ENCODE data around the gene C1orf35.
A peak's percentile ranks its signal among the peaks of the same experiment; 100 is the strongest.

C1orf35 gene

GRCh38 chr1:228096416-228097332 is 6.5 kb downstream of the C1orf35 start:
- H3K36me3 Mint-ChIP-seq (ENCODE audit: low read depth): peaks cover 67% of the 10 kb centered on the region
- H3K9me3 Mint-ChIP-seq: peaks cover 10% of the 10 kb centered on the region
- peaks cover 41% of the 10 kb centered on the region for H3K4me1 Mint-ChIP-seq (ENCODE audit: low read depth)
- no peak overlapping the region for H3K4me3 Mint-ChIP-seq
- no peak overlapping the region for H3K27ac Mint-ChIP-seq
- no peaks in the 10 kb centered on the region for H3K27me3 Mint-ChIP-seq

- peaks cover 10% of the 10 kb centered on the region for H3K9me3 Mint-ChIP-seq
- peak overlapping the region; percentile 21 for H3K27ac Mint-ChIP-seq
- peaks cover 69% of the 10 kb centered on the region for H3K36me3 Mint-ChIP-seq (ENCODE audit: low read depth)
- no peak overlapping the region for H3K4me3 Mint-ChIP-seq
- peaks cover 41% of the 10 kb centered on the region for H3K4me1 Mint-ChIP-seq (ENCODE audit: low read depth)
- no peaks in the 10 kb centered on the region for H3K27me3 Mint-ChIP-seq
Observed at GRCh38 chr1:228095938-228096337, 7.2 kb downstream of the C1orf35 start.

- Mint-ChIP-seq H3K4me3 (no peak overlapping the region), H3K4me1 (ENCODE audit: low read depth) (peaks cover 49% of the 10 kb centered on the region), H3K9me3 (peaks cover 10% of the 10 kb centered on the region), H3K27ac (no peak overlapping the region), H3K36me3 (ENCODE audit: low read depth) (peaks cover 72% of the 10 kb centered on the region), H3K27me3 (no peaks in the 10 kb centered on the region)
Observed at GRCh38 chr1:228095161-228095560, 8.0 kb downstream of the C1orf35 start.

GRCh38 chr1:228094432-228095016 is 8.6 kb downstream of the C1orf35 start:
- peaks cover 71% of the 10 kb centered on the region for H3K36me3 Mint-ChIP-seq (ENCODE audit: low read depth)
- no peak overlapping the region for H3K4me3 Mint-ChIP-seq

GRCh38 chr1:228093050-228093906 is 9.8 kb downstream of the C1orf35 start:
- Mint-ChIP-seq H3K9me3 (peaks cover 10% of the 10 kb centered on the region), H3K4me3 (no peak overlapping the region), H3K27ac (no peak overlapping the region), H3K4me1 (ENCODE audit: low read depth) (peaks cover 68% of the 10 kb centered on the region), H3K27me3 (no peaks in the 10 kb centered on the region), H3K36me3 (ENCODE audit: low read depth) (peaks cover 70% of the 10 kb centered on the region)

More at GRCh38 chr1:228094432-228095016, 8.6 kb downstream of the C1orf35 start:
- Mint-ChIP-seq H3K27me3 (no peaks in the 10 kb centered on the region), H3K27ac (peak overlapping the region; percentile 36), H3K4me1 (ENCODE audit: low read depth) (peaks cover 55% of the 10 kb centered on the region), H3K9me3 (peaks cover 10% of the 10 kb centered on the region)

GRCh38 chr1:228092342-228093049 is 10.6 kb downstream of the C1orf35 start:
- H3K27ac Mint-ChIP-seq: peak overlapping the region; percentile 26
- no peaks in the 10 kb centered on the region for H3K27me3 Mint-ChIP-seq
- peaks cover 75% of the 10 kb centered on the region for H3K4me1 Mint-ChIP-seq (ENCODE audit: low read depth)
- H3K4me3 Mint-ChIP-seq: no peak overlapping the region
- H3K9me3 Mint-ChIP-seq: peaks cover 10% of the 10 kb centered on the region
- H3K36me3 Mint-ChIP-seq (ENCODE audit: low read depth): peaks cover 78% of the 10 kb centered on the region

GRCh38 chr1:228091084-228091483 is 12.0 kb downstream of the C1orf35 start:
- peak overlapping the region; percentile 9 for H3K27ac Mint-ChIP-seq
- no peak overlapping the region for H3K4me3 Mint-ChIP-seq
- peaks cover 82% of the 10 kb centered on the region for H3K36me3 Mint-ChIP-seq (ENCODE audit: low read depth)
- H3K27me3 Mint-ChIP-seq: no peaks in the 10 kb centered on the region
- H3K4me1 Mint-ChIP-seq (ENCODE audit: low read depth): peaks cover 86% of the 10 kb centered on the region
- H3K9me3 Mint-ChIP-seq: peaks cover 10% of the 10 kb centered on the region

- H3K9me3 Mint-ChIP-seq: peaks cover 10% of the 10 kb centered on the region
- no peak overlapping the region for H3K4me3 Mint-ChIP-seq
- H3K36me3 Mint-ChIP-seq (ENCODE audit: low read depth): peaks cover 82% of the 10 kb centered on the region
- H3K4me1 Mint-ChIP-seq (ENCODE audit: low read depth): peaks cover 87% of the 10 kb centered on the region
- H3K27ac Mint-ChIP-seq: peak overlapping the region; percentile 16
- H3K27me3 Mint-ChIP-seq: no peaks in the 10 kb centered on the region
Observed at GRCh38 chr1:228090613-228091081, 12.5 kb downstream of the C1orf35 start.

- peak overlapping the region; percentile 92 for H3K27ac Mint-ChIP-seq
- peaks cover 6% of the 10 kb centered on the region for H3K9me3 Mint-ChIP-seq
- H3K27me3 Mint-ChIP-seq: no peaks in the 10 kb centered on the region
- peak overlapping the region; percentile 38 for H3K4me3 Mint-ChIP-seq
- H3K4me1 Mint-ChIP-seq (ENCODE audit: low read depth): peaks cover 88% of the 10 kb centered on the region
- peaks cover 82% of the 10 kb centered on the region for H3K36me3 Mint-ChIP-seq (ENCODE audit: low read depth)
Observed at GRCh38 chr1:228089519-228090380, 13.4 kb downstream of the C1orf35 start.

GRCh38 chr1:228088586-228089498 is 14.3 kb downstream of the C1orf35 start:
- H3K36me3 Mint-ChIP-seq (ENCODE audit: low read depth): peaks cover 83% of the 10 kb centered on the region
- H3K27ac Mint-ChIP-seq: peak overlapping the region; percentile 92
- no peaks in the 10 kb centered on the region for H3K27me3 Mint-ChIP-seq
- H3K4me1 Mint-ChIP-seq (ENCODE audit: low read depth): peaks cover 86% of the 10 kb centered on the region
- H3K9me3 Mint-ChIP-seq: no peaks in the 10 kb centered on the region
- peak overlapping the region; percentile 38 for H3K4me3 Mint-ChIP-seq

- H3K36me3 Mint-ChIP-seq (ENCODE audit: low read depth): peaks cover 84% of the 10 kb centered on the region
Observed at GRCh38 chr1:228087771-228088251, 15.3 kb downstream of the C1orf35 start.

GRCh38 chr1:228085287-228085951 is 17.7 kb downstream of the C1orf35 start:
- peak overlapping the region; percentile 97 for H3K27ac Mint-ChIP-seq
- H3K27me3 Mint-ChIP-seq: no peaks in the 10 kb centered on the region
- peaks cover 62% of the 10 kb centered on the region for H3K36me3 Mint-ChIP-seq (ENCODE audit: low read depth)
- H3K9me3 Mint-ChIP-seq: no peaks in the 10 kb centered on the region
- H3K4me3 Mint-ChIP-seq: peak overlapping the region; percentile 97
- H3K4me1 Mint-ChIP-seq (ENCODE audit: low read depth): peaks cover 64% of the 10 kb centered on the region

More at GRCh38 chr1:228087771-228088251, 15.3 kb downstream of the C1orf35 start:
- Mint-ChIP-seq H3K4me3 (peak overlapping the region; percentile 75), H3K4me1 (ENCODE audit: low read depth) (peaks cover 86% of the 10 kb centered on the region), H3K27ac (peak overlapping the region; percentile 92), H3K27me3 (no peaks in the 10 kb centered on the region), H3K9me3 (no peaks in the 10 kb centered on the region)
